Urothelium cell line (cell line): ENCODE results near the gene KATNA1.

Experiments used
- DNase-seq: peaks from one replicate; pipeline ENCODE4 v3.0.0; 2011; ENCODE audit warnings: low spot score, mixed read lengths
- FAIRE-seq: peaks from 2 replicates; lab custom pipeline; 2011; peaks lifted over from hg19 to GRCh38; lab: Jason Lieb, UNC

KATNA1 gene

DNA sequence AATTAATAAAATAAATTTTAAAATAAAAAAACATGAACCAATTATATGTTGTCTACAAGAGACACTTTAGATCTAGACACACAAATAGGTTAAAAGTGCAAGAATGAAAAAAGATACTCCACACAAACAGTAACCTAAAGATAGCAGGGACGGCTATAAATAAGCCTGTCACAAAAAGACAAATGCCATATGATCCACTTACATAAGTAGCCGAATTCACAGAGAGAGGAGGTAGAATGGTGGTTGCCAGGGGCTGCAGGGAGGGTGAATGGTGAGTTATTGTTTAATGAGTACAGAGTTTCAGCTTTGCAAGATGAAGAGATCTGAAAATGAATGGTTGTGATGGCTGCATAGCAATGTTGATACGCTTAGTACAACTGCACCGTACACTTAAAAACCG, 32.7 kb downstream of the KATNA1 start:
- no peak for FAIRE-seq
- DNase-seq: no peak

DNA sequence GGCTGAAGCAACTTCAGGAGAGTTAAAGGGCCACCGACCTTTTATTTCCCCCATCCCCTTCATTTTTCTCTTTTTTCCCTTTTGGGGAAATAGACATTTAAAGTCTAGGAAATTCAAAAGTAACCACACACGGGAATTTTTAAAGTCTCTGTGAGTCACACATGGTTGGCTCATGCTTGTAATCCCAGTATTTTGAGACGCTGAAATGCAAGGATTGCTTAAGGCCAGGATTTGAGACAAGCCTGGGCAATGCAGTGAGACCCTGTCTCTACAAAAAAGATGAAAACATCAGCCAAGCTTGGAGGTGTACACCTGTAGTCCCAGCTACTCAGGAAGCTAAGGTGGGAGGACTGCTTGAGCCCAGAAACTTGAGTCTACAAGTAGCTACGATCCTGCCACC, 34.2 kb downstream of the KATNA1 start:
- no peak for FAIRE-seq
- DNase-seq: no peak

DNA sequence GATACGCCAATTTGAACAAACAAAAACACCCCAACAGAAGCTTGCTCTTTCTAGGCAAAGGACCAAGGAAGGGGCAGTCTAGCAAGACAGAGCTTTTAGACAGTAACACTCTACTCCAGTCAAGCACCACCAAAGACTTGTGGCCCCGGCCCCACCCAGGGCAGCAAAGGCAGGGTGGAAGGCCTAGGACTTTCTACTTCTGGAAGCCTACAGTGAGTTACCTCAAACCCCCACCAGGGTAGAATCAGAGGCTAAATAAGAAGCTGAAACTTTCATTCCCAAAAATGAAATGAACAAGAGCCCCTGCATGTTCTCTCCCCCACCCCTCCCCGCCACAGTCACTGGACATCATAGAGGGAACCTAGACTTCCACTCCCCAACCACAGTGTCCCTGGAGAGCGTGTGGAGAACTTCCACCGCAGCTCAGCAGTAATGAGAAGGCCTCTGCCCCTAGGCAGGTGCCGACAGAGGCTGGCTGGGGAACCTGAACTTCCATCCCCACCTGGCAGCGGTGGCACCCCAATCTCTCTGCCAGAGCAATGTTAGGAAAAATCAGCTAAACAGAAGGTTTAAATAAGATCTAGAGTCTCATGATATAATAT, 40.0 kb downstream of the KATNA1 start:
- DNase-seq (no peak), FAIRE-seq (no peak)

DNA sequence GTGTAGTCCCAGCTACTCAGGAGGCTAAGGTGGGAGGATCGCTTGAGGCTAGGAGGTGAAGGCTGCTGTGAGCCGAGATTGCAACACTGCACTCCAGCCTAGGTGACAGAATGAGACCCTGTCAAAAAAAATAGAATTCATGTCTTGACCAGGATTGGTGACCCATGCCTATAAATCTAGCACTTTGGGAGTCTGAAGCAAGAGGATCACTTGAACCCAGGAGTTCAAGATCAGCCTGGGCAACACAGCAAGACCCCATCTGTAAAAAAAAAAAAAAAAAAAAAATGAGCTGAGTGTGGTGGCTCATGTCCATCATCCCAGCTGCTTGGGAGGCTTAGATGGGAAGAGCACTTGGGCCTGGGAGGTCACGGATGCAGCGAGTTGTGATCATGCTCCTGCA, 48.0 kb downstream of the KATNA1 start:
- FAIRE-seq: no peak
- no peak for DNase-seq

DNA sequence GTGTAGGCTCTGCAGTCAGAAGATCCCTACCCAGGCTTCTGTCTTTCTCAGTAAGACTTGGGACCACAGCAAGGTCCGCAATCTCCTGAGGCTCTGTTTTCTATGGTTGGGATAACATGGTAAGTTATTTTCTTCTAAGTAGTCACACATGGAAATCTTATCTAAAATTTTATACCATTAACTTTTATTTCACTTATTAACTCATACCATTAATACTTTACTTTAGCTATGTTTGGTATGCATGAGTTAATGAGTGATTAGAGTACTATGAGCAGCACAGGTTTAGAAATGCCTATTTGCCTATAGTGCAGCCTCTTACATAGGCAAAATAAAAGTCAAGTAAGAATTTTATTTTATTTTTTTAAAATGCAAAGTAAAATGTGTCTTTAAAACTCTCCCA, 55.1 kb downstream of the KATNA1 start:
- no peak for DNase-seq
- FAIRE-seq: no peak

DNA sequence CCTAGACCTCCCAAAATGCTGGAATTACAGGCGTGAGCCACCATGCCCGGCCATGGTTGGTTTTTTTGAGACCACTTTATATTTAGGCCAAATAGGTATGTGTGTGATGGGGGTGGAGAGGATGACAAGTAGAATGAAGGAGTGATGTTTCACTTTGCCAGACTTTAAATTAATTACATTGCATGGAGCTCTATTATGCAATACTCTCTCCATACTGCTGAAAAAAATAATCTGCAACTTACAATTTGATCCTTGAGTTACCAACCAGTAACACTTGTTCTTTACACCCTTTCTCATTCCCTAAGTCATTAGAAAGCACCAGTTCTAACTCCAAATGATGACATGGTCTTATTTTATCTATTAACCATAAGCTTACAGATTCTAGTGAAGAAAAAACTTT, 55.5 kb downstream of the KATNA1 start:
- no peak for FAIRE-seq
- no peak for DNase-seq

DNA sequence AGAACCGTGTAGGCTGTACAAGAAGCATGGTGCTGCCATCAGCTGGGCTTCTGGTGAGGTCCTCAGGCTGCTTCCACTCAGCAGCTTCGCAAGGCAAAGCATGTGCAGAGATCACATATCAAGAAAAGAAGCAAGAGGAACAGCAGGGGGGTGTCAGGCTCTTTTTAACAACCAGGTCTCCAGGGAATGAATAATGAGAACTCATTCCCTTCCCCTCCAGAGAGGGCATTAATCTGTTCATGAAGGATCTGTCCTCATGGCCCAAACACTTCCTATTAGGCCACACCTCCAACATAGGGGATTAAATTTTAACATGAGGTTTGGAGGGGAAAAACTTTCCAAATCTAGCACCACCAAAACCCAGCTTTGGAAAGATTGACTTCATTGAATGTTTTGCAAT, 62.4 kb downstream of the KATNA1 start:
- DNase-seq: no peak
- no peak for FAIRE-seq

DNA sequence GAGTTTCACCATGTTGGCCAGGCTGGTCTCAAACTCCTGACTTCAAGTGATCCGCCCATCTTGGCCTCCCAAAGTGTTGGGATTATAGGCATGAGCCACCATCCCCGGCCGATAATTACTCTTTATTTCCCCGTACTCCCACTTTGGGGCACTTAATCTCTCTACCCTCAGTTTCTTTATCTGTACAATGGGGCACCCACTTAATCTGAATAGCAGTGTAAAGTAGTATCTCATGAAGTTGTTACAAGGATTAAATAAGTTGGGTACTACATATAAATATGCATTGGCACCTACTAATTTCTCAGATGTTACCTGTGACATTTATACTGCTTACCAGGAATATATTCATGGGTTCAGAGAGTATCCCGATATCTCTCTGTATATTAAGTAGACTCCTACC, 67.2 kb downstream of the KATNA1 start:
- FAIRE-seq: no peak
- no peak for DNase-seq

DNA sequence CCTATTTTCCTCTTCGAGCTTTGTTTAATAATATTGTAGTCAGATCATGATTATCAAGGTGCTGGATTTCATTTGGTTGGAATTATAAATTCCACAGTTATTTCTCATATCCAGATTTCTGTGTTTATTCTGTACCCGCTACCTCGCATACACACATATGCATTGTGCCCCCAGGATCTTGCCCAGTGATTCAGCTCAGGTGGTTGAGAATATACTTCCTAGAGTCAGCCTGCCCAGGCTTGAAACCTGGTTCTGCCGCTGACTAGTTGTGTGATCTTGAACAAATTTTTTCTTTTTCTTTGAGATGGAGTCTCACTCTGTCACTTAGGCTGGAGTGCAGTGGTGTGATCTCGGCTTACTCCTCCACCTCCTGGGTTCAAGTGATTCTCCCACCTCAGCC, 67.6 kb downstream of the KATNA1 start:
- DNase-seq: no peak

DNA sequence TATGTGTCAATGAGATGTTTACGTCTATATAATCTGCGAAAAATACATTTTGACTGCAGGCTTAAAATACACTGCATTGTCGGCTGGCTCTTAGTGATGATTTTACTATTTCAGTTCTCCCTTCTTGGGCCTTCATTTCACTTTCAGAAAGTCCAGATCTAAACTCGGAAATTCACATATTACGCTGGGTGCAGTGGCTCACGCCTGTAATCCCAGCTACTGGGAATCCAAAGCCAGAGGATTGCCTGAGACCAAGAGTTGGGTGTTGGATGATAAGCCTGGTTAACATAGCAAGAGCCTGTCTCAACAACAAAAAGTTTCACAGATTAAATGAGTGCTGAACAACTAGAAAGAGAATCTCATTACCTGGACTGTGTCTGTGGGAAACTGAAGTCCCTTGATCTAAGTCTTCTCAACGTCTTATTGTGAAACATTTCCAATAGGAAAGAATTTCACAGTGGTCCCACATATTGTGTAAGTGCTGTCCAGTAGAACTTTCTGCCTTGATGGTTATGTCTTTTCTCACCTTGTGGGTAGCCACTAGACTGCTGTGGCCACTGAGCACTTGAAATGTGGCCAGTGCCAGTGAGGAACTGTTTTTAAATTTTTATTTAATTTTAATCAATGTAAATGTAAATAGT, 80.4 kb downstream of the KATNA1 start:
- DNase-seq: no peak
- FAIRE-seq: no peak

More for the DNA sequence above, 67.6 kb downstream of the KATNA1 start:
- no peak for FAIRE-seq

DNA sequence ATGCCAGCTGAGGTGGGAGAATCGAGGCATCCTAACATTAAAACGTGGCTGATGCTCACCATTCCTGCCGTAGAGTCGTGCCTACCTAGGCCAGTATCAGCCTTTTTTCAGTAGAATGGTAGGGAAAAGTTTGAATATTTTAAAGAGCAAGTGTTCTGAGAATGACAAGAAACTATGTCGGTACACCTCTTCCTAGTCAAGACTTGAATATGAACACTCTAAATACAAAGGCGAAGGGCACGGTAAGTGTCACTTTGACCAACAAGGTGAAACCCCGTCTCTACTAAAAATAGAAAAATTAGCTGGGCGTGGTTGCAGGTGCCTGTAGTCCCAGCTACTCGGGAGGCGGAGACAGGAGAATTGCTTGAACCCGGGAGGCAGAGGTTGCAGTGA, 81.3 kb downstream of the KATNA1 start:
- FAIRE-seq (no peak), DNase-seq (no peak)

DNA sequence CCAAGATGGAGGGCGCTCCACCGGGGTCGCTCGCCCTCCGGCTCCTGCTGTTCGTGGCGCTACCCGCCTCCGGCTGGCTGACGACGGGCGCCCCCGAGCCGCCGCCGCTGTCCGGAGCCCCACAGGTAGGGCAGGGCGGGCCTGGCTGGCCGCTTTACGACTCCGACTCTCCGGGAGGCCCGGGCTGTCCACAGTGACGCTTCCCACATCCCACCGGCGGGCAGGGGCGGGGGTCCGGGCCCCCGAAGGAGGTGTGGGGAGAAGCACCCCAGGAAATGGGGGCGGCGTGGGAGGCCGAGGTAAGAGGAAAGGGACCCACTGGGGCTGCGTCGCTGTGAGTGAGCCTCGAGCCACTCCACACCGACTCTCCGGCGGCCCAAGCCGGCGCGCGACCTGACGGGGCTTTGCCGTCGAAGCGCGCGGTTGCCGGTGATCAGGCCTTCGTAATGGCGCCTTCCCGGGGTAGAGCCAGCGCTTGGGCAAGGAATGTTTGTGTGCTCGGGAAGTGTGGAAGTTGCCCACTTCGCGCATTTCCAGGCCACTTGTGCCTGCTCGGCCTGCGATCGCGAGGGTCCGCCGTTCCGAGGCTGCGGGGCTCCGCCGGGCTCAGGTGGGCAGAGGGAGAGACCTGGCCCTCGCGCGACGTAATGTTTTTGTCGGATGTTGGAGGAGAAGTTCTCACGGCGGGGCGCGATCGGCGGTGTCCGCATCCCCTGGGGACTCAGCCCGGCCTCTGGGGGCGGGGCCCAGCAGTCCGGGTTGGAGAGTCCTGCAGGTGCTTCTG, 81.9 kb downstream of the KATNA1 start:
- DNase-seq: peak; percentile 48
- FAIRE-seq: no peak

DNA sequence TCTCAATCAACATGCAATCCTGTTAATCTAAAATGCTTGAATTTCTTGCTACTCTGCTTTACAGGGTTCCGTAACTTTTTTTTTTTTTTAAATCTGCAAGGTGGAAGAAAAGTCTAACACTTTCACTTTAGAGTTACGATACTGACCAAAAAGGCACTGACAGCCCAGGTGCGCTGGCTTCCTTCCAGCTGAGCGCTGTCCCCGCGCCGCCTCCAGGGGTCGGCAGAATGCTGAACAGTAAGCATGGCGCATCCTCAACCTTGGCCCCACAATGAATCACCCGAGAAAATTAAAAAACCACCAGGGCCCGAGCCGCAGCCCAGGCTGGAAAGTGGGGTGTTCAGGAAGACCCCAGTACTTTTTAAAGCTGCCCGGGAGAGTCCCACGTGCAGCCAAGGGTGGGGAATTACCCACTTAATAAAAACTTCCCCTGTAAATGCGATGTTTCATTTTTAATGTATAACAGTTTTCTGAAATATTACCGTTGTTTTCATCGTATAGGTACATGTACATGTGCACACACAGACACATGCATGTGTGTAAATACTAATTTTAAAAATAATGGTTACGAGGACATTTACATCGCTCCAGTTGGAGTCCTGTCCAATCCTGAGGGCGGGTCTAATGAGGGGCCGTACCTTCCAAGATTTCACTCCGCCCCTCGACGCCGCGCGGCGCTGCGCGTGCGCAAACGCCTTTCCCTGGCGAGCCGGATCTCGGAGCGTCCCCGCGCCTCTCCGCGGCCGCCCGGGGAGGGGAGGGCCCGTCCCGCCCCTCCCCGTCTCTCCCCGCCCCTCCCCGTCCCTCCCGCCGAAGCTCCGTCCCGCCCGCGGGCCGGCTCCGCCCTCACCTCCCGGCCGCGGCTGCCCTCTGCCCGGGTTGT, 82.7 kb downstream of the KATNA1 start, which contains the start of gene GINM1:
GINM1 (plus strand) TSS at position 849 of the 883 bp plus-strand sequence. CDS start 40 bp downstream, outside the sequence.
- DNase-seq (peak; percentile 99), FAIRE-seq (no peak)

DNA sequence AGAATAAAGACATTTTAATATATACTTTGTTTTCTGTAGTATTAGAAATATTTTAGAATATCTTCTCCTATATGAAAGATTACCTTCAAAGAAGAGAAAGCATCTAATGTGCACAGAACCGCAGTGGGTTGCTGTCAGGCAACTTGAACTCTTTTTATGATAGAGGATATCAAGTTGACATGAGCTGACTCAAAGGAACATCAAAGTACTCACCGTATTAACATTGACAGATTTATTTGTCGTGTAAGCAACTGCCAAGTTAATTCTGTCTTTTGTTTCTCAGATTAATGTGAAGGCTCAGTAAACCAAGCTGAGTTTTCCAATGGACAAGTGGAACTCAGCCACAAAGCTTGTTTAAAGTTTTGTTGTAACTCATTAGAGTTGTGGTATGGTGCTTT, 84.6 kb downstream of the KATNA1 start:
- FAIRE-seq (no peak), DNase-seq (no peak)

DNA sequence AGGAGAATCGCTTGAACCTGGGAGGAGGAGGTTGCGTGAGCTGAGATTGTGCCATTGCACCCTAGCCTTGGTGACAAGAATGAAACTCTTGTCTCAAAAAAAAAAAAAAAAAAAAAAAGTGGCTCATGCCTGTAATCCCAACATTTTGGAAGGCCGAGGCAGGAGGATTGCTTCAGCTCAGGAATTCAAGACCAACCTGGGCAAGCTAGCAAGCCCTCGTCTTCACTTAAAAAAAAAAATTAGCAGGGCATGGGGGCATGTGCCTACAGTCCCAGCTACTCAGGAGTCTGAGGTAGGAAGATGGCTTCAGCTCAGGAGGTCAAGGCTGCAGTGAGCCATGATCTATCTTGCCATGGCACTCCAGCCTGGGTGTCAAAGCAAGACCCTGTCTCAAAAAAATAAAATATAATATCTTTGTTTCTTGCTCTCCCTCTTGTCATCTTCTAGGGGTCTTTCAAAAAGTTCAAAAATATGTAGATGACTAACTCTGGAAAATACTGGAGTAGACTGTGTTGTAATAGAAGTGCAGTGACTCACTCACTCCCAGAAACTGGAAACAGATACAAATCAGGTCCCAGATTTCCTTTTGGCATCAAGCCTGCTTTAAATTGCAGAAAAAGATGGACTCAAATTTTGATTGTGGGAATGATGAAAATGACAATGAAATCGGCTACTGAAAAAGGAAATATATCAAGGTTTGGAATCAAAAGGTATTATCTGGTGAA, 85.1 kb downstream of the KATNA1 start:
- DNase-seq (peak; percentile 36), FAIRE-seq (no peak)

DNA sequence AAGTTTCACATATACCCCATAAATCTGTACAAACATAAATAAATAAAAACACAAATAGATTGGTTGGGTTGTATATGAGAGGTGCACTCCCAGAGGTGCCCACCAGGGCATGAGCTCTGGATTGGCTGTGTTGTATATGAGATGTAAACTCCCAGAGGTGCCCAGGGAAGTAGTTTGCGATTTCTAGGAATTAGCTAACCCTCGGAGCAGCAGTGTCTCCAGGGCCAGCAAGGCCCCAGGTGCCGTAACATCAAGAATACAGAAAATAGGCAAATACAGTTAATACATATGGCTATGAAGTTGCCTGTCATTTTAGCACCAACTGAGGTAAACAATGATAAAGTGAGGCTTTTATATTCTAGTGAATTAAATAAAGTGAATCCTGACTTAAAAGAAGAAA, 87.8 kb downstream of the KATNA1 start:
- no peak for FAIRE-seq
- DNase-seq: peak; percentile 32

DNA sequence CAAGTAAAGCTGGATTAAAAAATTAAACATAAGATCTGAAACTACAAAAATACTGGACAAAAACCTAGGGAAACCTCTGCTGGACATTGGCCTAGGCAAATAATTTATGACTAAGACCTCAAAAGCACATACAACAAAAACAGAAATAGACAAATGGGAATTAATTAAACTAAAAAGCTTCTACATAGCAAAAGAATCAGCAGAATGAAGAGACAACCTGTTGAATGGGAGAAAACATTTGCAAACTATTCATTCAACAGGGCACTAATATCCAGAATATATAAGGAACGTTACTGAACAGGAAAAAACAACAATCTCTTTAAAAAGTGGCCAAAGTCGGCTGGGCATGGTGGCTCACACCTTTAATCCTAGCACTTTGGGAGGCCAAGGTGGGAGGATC, 89.1 kb downstream of the KATNA1 start:
- DNase-seq (no peak), FAIRE-seq (no peak)

DNA sequence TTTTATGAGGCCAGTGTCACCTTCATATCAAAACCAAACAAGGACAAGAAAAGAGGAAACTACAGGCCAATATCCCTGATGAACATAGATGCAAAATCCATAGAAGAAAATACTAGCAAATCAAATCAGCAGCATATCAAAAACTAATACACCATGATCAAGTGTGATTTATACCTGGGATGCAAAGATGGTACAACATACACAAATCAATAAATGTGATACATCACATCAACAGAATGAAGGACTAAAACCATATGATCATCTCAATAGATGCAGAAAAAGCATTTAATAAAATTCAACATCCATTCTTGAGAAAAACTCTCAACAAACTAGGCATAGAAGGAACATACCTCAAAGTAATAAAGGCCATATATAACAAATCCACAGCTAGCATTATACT, 90.5 kb downstream of the KATNA1 start:
- DNase-seq (no peak), FAIRE-seq (no peak)

DNA sequence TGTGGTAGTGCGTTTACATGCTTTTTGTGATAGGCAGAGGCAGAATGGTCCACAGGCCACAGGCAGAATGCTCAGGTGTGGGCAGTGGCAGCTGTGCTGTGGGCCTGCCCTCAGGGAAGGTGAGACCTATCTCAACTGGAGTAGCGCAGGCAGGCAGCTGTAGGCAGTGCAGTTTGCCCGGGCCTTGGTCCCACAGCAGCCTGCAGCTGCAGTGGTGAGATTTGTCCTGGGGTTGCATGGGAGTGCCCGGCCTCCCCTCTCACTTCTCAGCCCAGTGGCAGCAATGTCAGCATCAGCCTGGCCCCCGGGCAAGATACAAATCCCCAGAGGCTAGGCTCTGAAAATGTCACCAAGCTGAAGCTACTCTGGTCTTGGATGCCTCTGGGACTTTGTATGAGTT, 96.6 kb downstream of the KATNA1 start:
- no peak for FAIRE-seq

DNA sequence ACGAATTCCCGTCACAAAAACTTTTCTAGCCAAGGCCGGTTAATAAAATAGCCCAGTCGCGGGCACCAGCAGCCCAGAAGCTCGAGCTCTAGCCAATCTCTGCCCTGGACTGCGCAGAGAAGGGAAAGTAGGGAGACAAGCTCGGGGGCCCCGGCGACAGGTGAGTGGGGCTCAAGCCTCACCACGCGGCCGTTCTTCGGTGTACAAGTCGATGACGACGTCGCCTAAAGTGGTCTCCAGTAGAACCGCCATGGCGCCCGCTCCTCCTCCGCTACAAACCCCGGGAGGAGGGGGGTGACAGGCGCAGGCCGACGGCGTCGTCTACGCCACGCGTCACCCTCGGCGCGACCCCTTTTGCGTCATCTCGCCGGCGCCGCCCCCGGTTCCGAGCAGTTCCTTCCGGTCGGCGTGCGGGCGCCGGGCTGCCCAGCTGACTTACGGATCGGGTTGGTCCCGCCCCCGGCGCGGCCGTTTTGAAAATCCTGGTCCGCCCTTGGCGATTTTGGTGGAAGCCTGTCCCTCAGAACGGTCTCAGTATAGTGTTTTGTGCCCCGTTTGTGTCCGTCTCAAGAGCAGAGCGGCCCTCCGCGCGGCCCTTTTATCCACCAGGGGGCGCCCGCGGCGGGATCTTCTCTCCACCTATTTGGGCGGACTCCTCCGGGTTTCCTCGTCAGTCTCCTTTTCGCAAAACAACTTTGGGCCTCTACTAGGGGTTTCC, 102.6 kb downstream of the KATNA1 start, which contains the start of gene PPIL4:
PPIL4 (minus strand) TSS at position 290 of the 718 bp plus-strand sequence; CDS start at position 252, 38 bp downstream.
- DNase-seq (peak; percentile 94), FAIRE-seq (peak; percentile 76)

More for the DNA sequence above, 96.6 kb downstream of the KATNA1 start:
- DNase-seq: no peak
